Measurements from ENCODE around the gene KCNN4.
"Not testable (repeated sequence)": the region's sequence is repeated elsewhere in the genome, so short reads cannot be mapped to it uniquely, and the experiment has no call there.

GRCh38 chr19:43806401-43806800 lies 25.6 kb upstream of the KCNN4 start:
- not testable (repeated sequence) for TF ChIP-seq CTCF, POLR2A (IDR thresholded peaks at IDR 0.05)

All from heart left ventricle (tissue), 13 donors.